Measurements from ENCODE around the gene DUOX2.
A peak's percentile ranks its signal among the peaks of the same experiment; 100 is the strongest.

DUOX2 gene

DNA sequence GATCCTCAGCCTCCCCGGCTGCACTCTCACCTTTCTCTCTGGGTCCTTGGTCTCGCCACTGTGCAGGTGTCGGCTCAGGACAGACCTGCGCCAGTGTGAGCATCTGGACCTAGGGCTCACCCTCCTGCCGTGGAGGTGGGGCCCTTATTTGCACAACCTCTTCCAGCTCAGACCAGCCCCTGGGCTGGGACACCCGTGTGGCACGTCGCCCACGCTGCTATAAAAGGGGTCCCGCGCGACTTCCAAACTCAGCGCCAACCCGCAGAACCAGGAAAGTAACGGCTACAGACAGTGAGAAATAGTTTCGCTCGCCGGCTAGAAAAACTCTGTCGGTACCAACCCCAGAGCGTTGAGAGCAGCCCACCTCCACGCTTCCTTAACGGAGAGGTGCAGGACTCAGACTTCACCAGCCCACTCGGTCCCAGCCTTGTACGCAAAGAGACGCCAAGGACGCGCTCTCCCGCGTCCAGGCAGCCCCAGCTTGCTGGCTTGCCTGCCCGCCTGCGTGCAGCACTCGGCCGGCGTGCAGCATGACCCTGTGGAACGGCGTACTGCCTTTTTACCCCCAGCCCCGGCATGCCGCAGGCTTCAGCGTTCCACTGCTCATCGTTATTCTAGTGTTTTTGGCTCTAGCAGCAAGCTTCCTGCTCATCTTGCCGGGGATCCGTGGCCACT is at the start of gene DUOX2, which contains the start of gene DUOXA2:
DUOX2 (minus strand) TSS at position 97 of the 675 bp plus-strand sequence. CDS start 761 bp downstream, outside the sequence.
DUOXA2 (plus strand) TSS at position 251 of the 675 bp plus-strand sequence; CDS start at position 531, 280 bp downstream.
- DNase-seq, result no peak

DNA sequence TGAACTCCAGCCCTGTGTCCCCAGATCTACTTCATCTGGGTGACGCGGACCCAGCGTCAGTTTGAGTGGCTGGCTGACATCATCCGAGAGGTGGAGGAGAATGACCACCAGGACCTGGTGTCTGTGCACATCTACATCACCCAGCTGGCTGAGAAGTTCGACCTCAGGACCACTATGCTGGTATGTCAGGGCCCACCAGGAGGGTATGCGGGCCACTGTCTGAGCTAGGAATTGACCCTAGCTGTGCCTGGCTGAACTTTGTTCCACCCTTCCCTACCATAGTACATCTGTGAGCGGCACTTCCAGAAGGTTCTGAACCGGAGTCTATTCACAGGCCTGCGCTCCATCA is 49.5 kb upstream of the DUOX2 start:
- DNase-seq, result no peak

DNA sequence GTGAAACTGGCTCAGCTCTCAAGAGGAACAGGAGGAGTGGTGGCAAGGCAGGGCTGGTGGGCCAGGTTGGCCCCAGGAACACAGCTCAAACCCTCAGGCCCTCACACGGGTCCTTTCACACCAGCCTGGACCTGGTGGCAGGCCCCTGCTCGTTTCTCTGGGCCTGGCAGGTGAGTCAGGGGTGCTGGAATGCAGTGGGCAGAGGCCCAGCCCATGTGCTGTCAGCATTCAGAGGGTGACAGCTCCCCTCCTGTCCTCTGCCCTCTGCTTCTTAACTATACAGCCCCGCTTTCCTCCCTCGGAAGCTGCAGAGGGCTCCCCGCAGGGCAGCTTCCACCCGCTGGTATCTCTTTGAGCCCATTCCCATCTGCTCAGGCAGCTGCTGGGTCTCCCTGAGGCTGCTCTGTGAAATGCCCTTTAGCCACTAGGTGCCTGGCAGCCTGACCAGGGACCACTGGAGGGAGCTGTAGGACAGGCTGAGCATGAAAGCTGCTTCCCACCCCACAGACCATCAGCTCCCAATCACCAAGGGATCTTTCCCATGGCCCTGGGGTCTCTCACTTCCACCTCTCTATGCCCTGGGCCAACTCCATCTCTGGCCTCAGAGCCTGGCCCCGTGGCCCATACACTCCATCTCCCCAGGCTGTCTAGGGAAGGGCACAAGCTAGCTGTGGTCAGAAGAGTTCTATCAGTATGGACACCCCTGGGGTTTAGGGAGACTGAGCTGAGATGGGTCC is 49.0 kb upstream of the DUOX2 start:
- DNase-seq, result peak; percentile 53

DNA sequence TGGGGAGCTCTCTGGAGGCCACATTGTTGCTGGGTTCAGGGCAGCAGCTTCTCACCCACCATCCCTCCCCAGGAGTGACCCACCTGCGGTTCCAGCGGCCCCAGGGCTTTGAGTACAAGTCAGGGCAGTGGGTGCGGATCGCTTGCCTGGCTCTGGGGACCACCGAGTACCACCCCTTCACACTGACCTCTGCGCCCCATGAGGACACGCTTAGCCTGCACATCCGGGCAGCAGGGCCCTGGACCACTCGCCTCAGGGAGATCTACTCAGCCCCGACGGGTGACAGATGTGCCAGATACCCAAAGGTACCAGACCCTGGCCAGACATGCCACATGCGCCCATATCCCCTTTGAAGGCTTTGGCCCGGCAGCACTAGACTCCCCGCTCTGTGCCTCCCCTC is 47.7 kb upstream of the DUOX2 start:
- no peak for DNase-seq

DNA sequence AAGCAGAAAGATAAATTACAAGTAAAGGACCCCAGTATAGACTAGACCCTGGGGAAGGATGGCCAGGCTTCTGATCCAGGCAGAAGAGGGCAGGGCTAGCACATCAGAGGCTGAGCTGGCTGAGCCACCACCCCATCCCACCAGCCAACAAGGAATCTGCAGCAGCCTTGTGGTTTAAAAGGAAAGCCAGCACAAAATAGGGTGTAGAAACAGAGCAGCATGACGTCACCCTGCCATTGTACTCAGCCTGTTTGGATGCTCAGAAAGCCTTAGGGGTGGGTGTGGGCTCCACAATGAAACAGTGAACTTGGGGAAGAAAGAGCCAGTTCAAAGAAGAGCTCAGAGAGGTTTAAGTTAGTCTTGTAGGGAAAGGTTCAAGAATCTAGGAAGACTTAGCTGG is 44.0 kb upstream of the DUOX2 start:
- no peak for DNase-seq

DNA sequence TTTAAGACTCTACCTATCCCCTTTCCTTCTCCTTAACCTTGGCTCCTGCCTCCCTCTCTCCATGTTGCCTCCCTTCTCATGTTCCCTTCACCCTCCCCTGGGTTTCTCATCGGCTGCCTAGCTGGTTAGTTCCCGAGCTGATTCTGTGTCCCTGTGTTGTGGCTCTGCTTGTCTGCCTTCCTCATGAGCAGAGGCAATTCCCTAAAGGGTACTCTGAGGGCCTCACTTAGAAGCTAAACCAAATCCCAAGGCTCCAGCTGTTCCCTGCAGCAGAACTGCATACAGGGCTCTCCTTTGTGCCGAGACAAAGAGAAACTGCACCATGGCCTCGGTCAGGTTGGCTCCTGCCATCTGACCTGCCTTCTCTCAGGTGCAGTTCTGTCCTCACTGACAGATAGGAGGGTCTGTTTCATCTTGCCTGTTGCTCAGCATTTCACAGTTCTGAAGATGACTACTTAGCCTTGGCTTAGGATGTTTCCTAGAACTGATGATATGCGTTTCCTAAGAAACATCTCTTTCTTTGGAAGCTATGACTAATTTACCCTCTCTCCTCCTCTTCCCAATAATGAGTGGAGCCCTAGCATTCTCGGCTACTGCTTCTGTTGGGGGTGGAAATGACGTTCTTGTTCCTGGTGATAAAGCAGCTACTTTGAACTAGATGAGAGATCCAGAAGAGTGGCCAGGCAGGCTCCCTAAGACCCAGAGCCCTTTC is 42.9 kb upstream of the DUOX2 start:
- no peak for DNase-seq

DNA sequence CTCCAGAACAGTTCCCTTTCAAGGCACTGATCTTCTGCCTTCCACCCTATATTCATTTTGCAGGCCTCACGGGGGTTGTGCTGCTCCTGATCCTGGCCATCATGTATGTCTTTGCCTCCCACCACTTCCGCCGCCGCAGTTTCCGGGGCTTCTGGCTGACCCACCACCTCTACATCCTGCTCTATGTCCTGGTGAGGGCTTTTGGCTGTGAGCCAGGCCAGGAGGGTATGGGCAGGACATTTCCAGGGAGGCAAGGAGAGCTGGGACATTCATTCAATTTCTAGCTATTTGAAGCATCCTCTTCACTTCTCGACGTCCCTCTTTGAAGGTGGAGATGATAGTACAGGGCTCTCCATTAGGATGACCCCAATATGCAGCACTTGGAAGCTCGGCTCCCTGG is 41.8 kb upstream of the DUOX2 start:
- DNase-seq, result no peak

DNA sequence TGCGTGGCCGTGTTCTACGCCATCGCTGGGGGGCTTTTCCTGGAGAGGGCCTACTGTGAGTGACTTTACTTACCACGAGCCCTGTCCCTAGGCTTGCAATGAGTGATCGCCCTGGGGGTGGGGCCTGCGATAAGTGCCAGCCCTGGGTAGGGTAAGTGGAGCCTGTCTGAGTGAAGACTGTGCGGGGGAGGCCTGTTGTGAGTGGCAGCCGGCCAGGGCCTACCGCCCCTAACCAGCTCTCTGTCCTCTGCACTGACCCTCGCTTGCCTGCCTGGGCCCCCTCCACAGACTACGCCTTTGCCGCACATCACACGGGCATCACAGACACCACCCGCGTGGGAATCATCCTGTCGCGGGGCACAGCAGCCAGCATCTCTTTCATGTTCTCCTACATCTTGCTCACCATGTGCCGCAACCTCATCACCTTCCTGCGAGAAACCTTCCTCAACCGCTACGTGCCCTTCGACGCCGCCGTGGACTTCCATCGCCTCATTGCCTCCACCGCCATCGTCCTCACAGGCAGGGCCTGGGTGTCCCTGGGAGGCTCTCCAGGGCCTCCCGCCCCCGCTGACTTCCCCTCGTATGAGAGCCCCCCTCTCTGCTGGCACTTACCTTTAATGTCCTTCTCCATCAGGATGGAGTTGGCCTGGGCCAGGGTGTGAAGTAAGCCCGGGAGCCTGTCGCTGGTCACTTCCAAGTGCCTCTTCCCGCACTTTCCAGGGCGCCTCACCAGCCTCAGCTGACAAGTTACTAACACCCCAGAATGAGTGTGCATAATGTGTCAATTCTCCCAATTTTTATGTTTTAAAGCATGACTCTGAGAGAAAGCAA is 38.2 kb upstream of the DUOX2 start:
- no peak for DNase-seq

DNA sequence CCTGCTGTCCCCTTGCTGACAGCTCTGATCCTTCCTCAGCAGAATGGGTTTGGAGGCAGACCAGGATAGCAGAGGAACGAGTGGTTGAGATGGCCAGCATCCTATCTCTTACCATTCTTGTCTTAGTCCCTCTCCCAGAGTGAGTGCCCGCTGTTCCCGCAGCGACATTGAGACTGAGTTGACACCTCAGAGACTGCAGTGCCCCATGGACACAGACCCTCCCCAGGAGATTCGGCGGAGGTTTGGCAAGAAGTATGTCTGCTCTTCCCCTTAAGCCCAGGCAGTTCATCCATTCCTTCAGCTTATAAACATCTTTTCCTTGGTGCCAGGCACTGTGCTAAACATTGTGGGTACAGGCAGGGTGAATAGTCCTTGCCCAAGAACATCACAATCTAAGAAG is 37.0 kb upstream of the DUOX2 start:
- DNase-seq, result no peak

DNA sequence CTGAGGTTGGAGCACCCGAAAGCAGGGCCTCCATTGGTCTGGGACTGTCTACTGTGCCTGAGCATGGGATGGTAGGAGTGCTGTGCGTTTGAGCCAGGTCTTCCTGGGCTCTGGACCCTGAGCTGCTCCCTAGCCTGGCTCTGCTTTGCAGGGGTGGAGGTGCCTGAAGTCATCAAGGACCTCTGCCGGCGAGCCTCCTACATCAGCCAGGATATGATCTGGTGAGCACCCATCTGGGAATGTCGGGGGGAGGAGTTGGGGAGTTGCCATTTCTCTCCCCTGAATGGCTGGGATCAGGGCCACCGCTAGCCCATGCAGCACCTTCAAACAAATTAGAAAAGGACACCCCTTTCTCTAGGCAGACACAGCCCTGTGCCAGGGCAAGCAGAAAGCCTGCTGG is 36.5 kb upstream of the DUOX2 start:
- DNase-seq, result no peak

DNA sequence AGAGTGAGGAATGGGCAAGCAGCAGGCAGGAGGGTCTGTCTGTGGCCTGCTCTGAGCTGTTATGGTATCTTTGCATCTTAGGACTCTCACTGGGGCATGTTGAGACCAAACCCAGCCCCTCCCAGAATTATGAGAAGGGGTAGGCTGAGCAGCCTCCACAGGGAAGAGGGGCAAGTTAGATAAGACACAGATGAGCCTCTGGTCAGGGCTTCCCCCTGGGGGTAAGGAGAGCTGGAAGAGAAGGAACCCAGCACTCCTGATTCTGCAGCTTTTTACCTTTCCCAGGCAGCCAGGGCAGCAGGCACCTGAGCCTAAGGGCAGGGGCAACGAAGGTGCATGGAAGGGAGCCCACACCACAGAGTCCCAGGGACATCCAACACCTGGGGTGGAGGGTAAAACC is 35.1 kb upstream of the DUOX2 start:
- no peak for DNase-seq

DNA sequence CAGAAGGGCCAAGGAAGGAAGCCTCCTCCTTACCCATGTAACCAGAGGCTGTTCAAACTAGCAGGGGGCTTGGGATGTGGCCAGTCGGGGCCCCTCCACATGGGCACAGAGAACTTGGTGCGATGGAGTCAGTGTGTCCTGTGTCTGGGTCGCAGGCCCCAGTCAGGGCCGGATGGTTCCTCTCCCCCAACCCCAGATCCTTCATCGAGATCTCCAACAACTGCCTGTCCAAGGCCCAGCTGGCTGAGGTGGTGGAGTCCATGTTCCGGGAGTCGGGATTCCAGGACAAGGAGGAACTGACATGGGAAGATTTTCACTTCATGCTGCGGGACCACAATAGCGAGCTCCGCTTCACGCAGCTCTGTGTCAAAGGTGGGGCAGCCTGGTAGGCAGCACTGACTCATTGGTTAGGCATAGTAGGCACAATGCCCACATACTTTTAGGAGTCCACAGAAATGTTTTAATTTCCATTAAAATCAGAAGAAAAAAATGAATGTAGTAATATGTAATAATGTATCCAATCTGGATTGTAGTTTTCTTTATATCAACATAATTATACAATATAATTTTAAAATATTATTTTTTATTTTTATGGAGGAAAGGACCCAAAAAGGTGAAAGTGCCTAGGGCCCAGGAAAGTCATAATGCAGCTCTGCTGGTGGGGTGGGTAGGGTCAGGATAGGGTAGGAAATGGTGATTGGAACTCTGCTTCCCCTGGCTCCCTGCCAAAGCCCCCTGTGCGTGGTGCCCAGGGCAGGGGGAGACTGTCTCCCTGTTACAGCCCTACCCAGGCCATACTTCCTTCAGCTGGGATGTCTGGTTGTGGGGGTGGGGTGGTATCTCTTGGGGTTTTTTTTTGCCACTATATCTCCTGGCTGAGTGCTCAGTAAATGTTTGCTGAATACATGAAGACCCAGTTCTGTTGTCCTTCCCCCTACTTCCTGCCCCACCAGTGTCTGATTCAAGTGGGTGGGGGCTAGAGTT is 34.4 kb upstream of the DUOX2 start:
- no peak for DNase-seq

DNA sequence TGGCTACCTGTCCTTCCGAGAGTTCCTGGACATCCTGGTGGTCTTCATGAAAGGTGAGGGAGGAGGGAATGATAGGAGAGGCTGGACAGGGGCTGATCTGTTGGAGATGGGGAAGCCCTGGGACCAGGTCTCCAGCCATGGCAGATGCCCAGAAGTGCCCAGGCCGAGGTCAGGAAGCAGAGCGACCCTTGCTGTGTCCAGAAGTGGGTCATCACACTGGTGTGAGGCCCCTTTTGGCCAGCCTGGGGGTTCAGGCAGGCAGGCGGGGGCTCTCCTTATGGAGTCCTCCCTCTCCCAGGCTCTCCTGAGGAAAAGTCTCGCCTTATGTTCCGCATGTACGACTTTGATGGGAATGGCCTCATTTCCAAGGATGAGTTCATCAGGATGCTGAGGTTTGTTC is 33.6 kb upstream of the DUOX2 start:
- no peak for DNase-seq

DNA sequence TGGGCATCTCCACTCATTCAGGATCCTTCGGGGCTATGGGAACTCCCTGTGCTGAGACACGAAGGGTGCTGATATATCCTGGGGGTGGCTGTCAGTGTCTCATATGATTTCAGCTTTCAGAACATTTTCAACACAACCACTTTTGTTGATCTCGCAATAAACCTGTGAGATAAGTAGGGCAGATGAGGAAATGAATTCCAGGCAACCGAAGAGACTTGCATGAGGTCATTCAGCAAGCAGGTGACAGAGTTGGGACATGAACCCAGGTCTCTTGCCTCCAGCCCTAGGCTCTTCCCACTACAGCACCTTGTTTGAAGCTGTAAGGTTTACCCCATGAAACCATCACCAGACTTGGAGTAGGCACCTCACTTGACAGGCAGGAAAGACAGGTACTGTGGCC is 32.4 kb upstream of the DUOX2 start:
- no peak for DNase-seq

DNA sequence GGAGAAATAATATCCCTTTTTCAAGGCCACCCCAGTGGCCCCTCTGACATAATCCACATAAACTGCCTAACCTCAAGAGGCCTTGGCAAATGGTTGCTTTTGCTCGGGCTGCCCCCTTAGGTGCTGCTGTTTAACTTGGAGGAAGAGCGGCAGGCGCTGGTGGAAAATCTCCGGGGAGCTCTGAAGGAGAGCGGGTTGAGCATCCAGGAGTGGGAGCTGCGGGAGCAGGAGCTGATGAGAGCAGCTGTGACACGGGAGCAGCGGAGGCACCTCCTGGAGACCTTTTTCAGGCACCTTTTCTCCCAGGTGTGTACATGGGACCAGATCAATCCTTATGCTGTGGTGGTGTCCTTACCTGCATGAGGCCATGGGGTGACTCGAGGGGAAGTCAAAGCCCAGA is 30.8 kb upstream of the DUOX2 start:
- DNase-seq, result no peak

DNA sequence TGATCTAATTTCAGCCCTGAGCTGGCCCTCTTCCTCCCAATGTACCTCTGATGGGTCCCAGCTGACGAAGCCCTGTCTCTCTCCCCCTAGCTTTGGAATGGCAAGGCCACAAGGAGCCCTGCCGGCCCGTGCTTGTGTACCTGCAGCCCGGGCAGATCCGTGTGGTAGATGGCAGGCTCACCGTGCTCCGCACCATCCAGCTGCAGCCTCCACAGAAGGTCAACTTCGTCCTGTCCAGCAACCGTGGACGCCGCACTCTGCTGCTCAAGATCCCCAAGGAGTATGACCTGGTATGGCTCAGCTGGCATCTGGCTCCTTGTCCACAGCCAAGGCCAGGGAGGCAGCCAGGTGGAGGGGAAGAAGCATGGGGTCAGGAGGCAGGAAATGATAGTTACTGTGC is 30.0 kb upstream of the DUOX2 start:
- no peak for DNase-seq

DNA sequence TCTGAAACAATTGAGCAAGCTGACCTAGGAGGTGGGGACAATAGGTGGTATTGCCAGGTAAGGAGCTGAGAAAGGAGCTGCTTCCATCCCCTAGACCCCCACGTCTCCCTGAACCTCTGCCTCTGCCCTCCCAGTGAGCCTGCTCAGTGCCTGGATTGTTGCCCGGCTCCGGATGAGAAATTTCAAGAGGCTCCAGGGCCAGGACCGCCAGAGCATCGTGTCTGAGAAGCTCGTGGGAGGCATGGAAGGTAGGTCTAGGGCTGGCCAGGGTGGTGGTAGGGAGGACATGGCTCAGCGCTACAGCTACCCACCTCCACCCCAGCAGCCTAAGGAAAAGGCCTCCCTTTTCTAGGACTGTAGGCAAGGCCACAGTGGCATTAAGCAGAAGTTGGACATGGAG is 29.1 kb upstream of the DUOX2 start:
- DNase-seq, result no peak

DNA sequence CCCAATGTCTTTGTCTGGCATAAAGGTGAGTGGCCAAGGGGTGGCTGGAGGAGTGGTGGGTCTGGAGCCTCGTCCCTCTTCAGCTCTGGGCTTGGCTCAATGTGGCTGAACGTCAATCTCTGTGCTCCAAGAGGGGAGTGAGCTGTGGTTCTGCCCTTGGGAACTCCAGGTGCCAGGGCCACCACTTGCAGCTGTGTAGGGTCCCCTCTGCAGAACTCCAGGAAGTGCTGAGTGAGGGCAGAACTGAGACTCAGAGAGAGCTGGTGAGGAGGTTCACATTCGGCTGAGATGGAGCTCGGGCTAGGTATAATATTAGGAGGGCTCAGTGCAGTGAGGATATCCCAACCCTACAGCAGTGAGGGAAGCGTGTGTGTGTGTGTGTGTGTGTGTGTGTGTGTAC is 27.4 kb upstream of the DUOX2 start:
- DNase-seq, result no peak

DNA sequence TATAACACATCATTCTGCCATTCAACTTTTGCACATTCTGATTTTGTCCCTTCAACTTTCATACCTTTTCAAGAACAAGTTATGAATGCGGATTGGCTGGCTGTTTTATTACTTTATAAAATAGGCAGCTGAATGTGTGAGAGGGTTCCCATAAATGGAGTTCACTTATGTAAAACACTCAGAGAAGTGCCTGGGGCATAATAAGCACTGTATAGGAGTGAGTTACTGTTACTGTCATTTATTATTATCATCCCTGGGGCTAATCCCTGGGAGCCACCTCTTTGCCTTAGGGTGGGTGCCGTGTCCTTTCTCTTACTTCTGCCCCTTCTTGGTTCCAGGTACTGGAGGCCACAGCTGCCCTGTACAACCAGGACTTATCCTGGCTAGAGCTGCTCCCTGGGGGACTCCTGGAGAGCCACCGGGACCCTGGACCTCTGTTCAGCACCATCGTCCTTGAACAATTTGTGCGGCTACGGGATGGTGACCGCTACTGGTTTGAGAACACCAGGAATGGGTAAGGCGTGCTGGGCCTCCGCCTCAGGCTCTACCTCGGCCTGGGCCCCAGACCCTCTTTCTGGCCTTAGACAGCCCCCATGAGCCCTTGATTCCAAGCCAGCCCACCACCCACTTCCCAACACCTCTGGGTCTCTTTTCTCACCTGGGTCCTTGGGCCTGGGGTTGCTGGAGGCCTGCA is 26.7 kb upstream of the DUOX2 start:
- no peak for DNase-seq

DNA sequence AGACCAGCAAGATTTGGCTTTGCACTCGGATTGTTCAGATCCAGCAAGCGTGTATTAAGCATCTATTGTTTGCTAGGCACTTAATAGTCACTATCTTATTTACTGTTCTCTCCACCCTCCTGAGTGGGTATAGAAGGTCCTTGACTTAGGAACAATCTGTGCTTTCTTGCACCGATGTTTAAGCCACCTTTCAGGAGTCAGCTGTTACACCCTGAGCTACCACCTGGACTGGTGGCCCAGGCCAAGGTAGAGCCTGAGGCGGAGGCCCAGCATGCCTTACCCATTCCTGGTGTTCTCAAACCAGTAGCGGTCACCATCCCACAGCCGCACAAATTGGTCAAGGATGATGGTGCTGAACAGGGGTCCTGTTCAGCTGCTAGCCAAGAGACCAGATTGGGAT is 25.8 kb upstream of the DUOX2 start:
- DNase-seq, result no peak
